HG03095 (cell line): Measurements from ENCODE around the gene PCSK1N.

Experiments
- ATAC-seq: cut with Tn5 transposase; IDR thresholded peaks from one replicate; pipeline ENCODE4 v1.9.1; 2021; ENCODE audit warnings: moderate library complexity; ENCODE audit not compliant: unreplicated experiment

Gene PCSK1N

GRCh38 chrX:48791063-48791820, 44.2 kb downstream of the PCSK1N start:
- no peak for ATAC-seq

GRCh38 chrX:48790477-48790876, 44.9 kb downstream of the PCSK1N start:
- no peak for ATAC-seq

- ATAC-seq = no peak
These were observed 45.8 kb downstream of the PCSK1N start for GRCh38 chrX:48789366-48790220.

- no peak for ATAC-seq
These were observed 47.6 kb downstream of the PCSK1N start for GRCh38 chrX:48787505-48788443.

DNA sequence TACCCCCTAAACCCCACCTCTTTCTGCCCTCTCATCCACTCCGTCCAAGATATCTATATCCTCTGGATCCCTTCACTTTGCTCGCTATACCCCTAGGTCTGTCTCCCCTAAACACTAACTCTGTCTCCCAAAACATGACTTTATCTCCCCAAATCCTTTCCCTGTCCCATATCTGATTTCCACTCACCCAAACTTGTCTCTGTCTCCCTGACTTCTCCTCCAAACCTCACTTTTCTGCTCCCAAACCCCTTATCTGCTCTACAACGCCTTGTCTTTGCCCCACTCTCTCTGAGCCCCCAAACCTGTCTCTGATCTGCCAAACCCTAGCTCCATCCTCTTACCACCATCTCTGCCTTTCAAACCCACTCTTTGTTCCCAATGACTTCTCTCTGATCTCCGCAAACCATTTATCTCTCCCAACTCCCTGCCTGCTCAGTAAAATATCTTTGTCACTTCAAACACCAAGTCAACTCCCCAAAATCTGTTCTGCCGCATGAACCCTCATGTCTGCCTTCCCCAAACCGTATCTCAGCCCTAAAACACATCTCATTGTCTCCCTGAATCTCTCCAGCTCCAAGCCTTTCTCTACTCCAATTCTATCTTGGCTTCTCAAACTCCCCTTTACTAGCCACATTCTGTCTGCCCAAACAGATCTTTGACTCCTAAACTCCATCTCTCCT, 48.4 kb downstream of the PCSK1N start:
- ATAC-seq = no peak

- no peak for ATAC-seq
These were observed 49.0 kb downstream of the PCSK1N start, which contains the start of gene GATA1 for GRCh38 chrX:48786341-48786800. Gene GATA1 (plus strand): TSS chrX:48786590. CDS start chrX:48791110, 4,520 bp downstream.

- ATAC-seq = no peak
These were observed 49.7 kb downstream of the PCSK1N start for GRCh38 chrX:48785540-48786214.

GRCh38 chrX:48785186-48785539, 50.2 kb downstream of the PCSK1N start:
- no peak for ATAC-seq

DNA sequence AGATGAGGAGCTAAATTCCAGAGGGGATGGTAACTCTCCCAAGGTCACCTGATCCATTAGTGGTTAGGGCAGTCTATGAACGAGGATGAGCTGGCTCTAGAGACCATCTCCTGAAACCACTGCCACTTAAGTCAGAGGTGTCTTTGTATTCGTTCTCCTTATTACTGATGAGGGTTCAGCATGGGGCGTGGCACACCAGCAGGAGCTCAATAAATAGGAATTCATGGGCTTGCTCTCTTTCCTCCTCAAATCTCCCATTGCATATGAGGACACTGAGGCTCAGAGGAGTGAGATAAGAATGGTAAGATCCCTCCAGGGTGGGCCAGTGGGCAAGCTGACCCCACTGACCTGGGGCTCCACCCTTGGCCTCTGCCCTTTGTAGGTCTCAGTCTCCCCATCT, 50.7 kb downstream of the PCSK1N start:
- ATAC-seq = no peak

DNA sequence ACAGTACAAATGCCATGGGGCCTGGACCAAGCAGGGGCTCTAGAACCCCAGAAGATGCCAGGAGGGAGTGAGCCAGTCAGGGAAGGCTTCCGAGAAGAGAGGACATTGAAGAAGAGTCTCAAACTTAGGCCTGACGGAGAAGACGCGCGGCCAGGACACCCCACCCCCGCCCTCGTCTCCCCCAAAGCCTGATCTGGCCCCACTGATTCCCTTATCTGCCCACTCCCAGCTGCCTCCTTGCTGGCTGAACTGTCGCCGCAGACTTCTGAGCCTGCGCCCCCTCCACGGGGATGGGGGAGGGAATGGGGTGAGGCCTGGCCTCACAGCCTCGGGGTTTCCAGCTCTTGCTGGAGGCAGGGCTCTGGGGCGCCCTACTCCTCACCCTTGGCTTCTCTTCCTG, 52.6 kb downstream of the PCSK1N start:
- no peak for ATAC-seq

GRCh38 chrX:48782216-48782615, 53.2 kb downstream of the PCSK1N start:
- no peak for ATAC-seq

DNA sequence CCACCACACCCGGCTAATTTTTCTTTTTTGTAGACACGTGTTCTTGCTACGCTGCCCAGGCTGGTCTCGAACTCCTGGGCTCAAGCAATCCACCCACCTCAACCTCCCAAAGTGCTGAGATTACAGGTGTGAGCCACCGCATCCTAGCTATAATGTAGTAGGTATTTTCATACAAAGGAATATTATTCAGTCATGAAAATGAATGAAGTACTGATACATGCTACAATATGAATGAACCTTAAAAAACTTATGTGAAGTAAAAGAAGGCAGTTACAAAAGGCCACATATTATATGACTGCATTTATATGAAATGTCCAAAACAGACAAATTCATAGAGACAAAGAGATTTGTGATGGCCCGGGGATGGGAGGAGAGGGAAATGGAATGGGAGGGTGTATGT, 53.7 kb downstream of the PCSK1N start:
- ATAC-seq = no peak
